Tibial nerve (tissue), 3 donors: ENCODE data around the gene SAMD8.
A peak's percentile ranks its signal among the peaks of the same experiment; 100 is the strongest.

ENCODE experiments used
- CTCF ChIP-seq, 5 experiments: fragments of 200-600 bp in 3 of 5; fragments of 450-650 bp in 2 of 5; sonication (generic) in 3 of 5; IDR thresholded peaks; one replicate each; pipeline ENCODE4 v1.5.1; 2016 to 2019; ENCODE audit warnings: antibody characterized with exemption in 5 of 5, mild to moderate bottlenecking in 3 of 5, moderate library complexity in 2 of 5
- POLR2A ChIP-seq, 2 donors: fragments of 450-650 bp; IDR thresholded peaks; one replicate each; pipeline ENCODE4 v1.6.1; 2017; ENCODE audit warnings: antibody characterized with exemption in 2 of 2, mild to moderate bottlenecking in 2 of 2, moderate library complexity in 2 of 2

GRCh38 chr10:75210282-75211006, 99.0 kb downstream of the SAMD8 start, which contains the start of gene VDAC2:
- peak in 2 of 5 experiments; percentile 37 to 59 for TF ChIP-seq CTCF (IDR thresholded peaks at IDR 0.05)
- peak; percentile 78 to 83 for TF ChIP-seq POLR2A (IDR thresholded peaks at IDR 0.05)
